NCI-H1694 (cell line): Measurements from ENCODE around the gene RGL1.
A peak's percentile ranks its signal among the peaks of the same experiment; 100 is the strongest.
"Not testable (repeated sequence)": the region's sequence is repeated elsewhere in the genome, so short reads cannot be mapped to it uniquely, and the experiment has no call there.

Experiments
- DNase-seq: peaks from one replicate; lab custom pipeline; 2025; lab: John Stamatoyannopoulos, UW

The RGL1 gene

DNA sequence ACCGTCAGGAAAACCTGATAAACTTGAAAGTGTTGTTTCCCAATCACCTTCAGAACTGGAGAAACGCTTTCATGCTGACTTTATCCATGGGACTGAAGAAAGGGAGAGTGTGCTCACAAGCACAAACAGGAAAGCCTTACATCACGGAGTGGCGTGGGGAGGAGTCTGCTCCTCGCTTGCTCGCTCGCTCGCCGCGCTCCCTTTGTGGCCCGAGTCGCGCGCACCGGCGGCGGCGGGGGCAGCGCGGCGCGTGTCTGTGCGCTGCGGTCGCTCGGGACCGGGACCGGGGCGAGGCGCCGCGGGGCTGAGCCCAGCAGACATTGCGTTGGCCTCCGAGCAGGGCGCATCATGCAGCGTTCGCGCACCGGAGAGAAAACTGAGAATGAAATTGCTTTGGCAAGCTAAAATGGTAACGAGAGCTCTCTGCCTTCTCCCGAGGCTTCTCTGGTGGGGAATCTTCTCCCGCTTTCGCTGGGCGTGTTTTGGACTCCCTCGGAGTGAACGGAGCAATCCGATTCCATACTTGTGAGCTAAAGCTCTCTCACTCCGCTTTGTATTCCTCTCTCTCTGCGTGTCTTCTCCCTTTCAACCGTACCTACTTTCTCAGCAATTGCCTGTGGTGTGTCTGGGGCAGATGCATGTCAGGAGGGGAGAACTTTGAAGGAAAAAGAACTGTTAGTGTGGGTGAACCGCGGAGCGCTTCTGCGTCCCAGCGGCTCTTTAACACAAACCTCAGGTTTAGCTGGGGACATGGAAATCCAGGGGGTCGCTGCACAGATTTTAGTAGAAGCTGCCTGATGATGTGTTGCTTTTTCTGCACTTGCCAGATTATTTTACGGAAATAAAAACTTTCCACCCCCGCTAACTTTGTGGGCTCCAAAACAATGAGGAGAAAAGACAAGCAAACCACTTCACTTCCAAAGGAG lies at the start of gene RGL1:
Gene RGL1 (plus strand): TSS at position 205 of the 926 bp plus-strand sequence. CDS start 178 bp downstream, at position 383.
- DNase-seq: peak; percentile 39

DNA sequence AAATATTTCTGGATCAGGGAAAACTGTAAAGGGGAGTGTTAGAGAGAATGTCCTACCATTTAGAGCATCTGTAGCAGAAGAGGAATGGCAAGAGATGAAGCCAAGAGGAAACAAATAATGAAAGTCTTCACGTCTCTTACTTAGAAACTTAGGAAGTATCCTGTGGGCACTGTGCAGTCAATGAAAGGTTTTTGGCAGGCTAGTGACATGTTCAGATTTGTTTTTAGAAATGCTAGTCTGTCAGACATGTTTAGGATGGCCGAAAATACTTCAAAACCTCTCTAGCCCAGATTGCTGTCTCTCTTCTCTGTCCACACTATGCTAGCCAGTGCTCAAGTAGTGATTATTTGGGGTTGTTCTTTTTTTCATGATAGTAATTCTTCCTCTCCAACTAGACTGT lies 48.6 kb upstream of the RGL1 start:
- DNase-seq: no peak

DNA sequence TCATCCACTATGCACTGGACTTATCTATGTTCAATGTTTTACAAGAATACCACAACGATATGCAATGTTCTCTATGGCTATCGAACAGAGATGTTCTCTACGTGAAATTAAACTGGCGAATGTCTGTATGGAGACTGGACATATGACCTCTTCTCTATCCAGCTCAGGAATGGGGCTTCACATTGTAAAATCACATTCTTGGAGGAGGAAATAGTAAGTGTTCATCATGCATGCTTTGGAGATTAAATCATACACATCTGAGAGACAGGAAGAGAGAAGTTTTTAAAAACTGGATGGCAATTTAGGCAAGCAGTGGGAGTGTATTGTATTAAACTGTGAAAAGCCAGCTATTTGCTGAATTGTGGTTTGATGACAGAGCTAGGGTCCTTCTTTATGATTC lies 47.9 kb upstream of the RGL1 start:
- DNase-seq: no peak

GRCh38 chr1:183758913-183759312 lies 46.0 kb upstream of the RGL1 start:
- no peak for DNase-seq

DNA sequence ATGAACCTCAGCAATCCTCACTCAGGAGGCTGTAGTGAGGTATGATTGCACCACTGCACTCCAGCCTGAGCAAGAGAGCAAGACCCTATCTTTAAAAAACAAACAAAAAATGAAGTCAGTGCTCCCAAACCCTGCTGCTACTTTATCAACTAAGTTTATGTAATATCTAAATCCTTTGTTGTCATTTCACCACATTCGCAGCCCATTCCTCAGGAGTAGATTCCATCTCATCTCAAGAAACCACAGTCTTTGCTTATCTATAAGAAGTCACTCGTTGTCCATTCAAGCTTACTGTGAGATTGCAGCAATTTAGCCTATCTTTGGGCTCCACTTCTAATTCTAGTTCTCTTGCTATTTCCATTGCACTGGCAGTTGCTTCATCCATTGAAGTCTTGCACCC lies 44.3 kb upstream of the RGL1 start:
- no peak for DNase-seq

- no peak for DNase-seq
Observed at GRCh38 chr1:183761871-183762270, 43.0 kb upstream of the RGL1 start.

- DNase-seq: not testable (repeated sequence)
Observed at GRCh38 chr1:183762856-183763255, 42.1 kb upstream of the RGL1 start.

DNA sequence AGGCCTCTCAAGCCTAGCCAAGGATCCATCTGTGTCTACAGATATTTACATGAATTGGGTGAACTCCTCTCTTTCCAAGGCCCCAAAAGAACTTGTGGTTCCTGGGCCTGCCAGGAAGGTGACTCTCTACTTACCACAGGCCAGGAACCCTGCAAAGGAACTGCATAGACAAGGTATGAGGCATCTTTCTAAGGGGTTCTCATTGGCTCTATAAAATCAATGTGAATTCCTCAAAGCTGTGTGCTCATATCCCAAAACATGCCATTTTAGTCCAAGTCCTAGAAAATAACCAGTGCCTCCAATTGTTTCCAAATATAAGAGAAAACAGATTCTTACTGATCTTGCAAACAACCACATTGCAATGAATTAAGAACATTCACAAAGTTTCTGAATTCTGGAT lies 39.9 kb upstream of the RGL1 start:
- DNase-seq: no peak

DNA sequence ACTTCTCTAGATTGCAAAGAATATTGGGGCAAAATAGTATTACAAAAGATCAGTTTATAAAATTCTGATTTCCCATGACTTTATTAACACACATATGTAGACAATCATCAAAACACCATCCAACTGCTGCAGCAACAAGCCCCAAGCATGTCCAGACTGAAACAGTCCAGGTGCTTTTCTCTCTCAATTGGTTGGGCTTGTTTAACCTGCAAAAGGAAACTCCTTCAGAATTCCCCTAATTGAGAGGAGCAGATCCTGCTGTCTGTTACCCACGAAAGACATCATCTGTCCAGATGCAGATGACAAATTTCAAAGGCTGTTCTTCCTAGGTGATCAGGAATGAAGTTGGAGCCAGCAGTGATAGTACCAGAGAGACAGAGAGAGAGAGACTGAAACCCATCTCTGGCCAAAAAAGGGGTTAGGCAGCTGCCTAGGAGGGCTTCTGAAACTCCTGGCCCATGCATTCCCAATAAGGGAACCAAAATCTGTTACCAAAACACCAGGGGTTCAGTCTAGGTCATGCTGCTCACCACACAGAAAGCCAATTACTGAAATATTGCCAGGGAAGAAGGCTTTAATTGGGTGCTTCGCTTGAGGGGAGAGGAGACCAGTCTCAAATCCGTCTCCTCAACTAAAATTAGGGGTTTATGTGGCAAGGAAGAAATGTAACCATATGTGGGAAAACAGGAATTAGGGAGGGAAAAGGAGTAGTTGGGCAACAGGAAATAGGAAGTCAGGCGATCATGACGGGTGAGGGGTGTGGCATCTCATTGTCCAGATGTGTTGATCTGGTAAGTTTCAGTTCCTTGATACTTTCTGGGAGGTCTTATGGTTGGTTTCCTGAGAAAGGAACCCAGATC lies 34.7 kb upstream of the RGL1 start:
- DNase-seq: no peak

GRCh38 chr1:183770816-183771128 lies 34.1 kb upstream of the RGL1 start:
- no peak for DNase-seq

DNA sequence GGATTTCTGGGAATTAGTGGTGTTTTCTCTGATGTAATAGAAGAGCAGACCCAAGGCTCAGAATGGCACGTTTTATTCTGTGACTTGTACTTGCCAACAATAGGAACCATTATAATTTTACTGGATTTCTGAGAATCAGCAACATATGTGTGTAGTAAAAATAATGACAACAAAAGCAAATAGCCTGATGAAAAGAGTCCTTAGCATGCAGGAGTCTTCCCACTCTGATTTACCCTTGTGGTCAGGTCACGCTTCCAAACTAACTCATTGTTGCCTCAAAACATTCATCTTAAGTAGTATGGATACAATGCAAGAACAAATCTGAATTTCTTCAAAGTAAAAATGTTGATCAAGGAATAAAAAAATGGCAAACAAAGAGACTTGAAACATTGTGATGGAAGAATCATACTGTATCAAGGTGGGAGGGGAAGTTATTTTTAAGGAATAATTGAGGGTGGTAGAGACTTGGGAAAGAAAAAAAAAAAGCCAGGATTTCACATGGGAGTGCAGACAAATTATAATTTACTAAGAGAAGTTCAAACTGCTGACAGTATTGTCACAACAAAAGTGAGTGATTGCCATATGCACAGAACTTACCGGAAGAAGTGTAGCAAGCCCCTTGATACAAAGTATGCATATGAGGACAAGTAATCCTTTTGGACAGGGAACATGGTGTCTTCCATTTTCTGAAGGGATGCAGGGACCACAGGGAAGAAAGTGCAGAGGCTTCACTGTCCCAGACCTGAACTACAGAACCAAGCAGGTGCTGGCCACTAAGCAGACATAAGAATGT lies 31.2 kb upstream of the RGL1 start:
- no peak for DNase-seq

DNA sequence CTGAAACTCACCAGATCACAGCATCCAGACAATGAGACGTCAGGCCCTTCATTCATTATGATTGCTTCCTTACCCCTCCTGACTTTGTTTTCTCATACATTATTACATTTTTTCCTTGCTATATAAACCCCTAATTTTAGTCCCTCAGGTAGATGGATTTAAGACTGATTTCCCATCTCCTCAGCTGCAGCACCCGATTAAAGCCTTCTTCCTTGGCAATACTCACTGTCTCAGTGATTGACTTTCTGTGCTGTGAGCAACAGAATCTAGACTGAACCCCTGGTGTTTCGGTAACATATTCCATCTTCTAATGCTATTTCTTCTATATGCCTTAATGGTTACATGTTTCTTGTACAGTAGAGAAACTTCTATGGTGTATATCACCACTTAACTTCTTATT lies 30.0 kb upstream of the RGL1 start:
- DNase-seq: no peak

GRCh38 chr1:183776731-183777130 lies 28.2 kb upstream of the RGL1 start:
- no peak for DNase-seq

- DNase-seq: no peak
Observed at GRCh38 chr1:183777328-183777727, 27.6 kb upstream of the RGL1 start.

- peak; percentile 84 for DNase-seq
Observed at GRCh38 chr1:183778045-183778444, 26.9 kb upstream of the RGL1 start.

DNA sequence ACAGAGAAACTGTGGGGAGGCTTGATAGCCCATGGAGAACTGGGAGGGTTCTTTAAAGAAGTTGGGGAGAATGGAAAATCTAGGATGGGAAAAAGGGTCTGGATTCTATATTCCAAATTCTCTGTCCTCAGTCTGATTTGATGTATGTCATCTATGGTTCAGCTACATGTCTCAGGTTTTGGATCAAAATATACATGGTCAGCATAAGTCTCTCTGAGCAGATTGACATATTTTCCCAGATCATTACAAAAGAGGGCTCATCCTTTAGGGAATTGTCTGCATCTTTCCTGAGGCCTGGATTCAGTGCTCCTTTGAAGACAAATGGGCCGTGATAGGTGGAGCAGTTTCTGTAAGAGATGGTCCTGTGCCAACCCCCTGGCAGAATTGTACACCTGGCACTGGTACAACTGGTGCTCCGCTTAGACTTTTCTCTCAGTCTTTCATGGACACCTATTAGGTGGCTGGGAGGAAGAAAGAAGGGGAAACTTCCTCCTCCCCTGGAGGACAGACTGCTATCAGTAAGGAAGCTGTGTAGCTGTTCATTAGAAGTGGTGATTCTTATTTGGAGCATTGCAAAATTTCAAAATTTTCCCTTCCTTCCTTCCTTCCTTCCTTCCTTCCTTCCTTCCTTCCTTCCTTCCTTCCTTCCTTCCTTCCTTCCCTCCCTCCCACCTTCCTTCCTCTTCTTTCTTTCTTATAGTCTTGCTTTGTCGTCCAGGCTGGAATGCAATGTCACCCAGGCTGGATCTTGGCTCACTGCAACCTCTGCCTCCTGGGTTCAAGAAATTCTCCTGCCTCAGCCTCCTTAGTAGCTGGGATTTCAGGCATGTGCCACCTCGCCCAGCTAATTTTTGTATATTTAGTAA lies 26.1 kb upstream of the RGL1 start:
- peak; percentile 39 for DNase-seq

DNA sequence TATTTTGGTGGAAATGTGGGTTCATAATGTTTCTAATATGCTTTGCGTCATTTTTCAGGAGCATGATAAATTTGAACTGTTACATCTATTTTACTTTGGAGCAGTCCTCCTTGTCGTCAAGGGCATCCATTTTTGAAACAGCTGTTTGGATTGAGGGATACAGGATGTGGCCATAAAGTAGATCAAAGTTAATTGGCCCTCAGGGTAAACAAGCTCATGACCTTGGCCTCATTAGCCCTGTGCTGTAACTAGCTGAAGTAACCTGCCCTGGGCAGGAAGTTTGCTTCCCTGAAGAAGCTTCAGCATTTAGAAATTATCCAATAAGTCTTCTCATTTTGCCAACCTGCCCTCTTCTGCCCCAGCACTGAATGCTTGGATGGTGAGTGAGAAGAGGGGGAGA lies 24.8 kb upstream of the RGL1 start:
- no peak for DNase-seq

DNA sequence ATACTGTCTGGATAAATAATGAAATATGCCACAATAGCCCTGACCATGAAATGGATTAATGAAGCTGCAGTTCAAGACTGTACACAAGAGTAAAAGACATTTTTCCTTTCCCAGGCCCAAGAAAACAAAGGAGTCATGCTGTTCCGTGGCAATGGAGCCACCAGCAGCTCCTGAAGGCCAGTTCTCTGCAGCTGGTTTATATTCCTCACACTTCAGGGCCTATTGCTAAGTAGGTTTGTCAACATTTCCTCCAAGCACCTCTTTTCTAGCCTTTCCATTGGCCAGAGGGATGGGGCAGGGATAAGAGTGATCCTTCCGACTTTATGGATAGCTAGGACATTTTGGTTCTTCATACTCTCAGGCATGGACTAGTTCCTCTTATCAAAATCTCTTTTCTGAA lies 24.2 kb upstream of the RGL1 start:
- no peak for DNase-seq

- no peak for DNase-seq
Observed at GRCh38 chr1:183783342-183783741, 21.6 kb upstream of the RGL1 start.

DNA sequence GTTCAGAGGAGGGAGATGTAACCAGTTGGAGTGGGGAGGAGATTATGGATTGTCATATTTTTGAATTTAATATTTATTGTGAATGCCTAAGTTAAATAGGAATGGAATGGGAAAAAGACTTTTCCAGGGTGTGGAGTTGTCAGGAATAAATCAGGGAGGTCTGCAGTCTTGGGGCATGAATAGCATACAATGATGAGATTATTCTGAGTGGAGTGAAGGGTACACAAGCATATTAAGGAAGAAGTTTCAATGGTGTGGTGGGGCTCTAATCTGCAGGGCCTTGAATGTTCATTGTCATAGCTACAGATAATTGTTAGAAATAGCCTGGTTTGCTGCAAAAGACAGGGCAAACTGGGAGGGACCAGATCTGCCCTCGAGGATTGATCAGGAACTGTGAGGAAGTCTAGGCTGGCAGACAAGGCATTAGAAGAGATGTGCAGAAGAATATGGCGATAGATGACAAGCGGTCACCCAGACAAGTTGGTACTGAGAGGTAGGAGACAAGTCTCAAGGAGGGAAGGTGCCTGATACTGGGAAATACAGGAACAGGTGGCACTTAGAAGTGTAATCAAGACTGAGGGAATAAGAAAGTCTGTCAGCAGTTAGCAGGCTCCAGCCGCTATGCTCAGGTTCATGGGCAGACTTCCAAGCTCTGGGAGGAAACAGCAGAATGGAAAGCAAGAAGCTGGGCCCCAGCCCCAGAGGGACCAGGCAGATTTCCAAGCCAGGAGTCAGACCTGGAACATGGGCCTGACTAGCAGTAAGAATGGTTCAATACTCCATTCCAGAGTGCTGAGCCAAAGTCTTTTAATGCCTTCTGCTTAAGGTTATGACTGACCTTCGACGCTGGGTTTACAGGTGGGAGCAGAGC lies 20.9 kb upstream of the RGL1 start:
- DNase-seq: peak; percentile 60
